H1 (cell line): Measurements from ENCODE around the gene RNF135. TPM values are rescaled to one million over a fixed set of nuclear protein-coding genes. Genes with fewer than 3 reads are reported as not detected.

Experiments used
- CTCF ChIA-PET: fragments of 300-600 bp; sonication (Branson Sonifier 250); formaldehyde crosslinking; loops from one replicate; lab custom pipeline; 2021; ENCODE audit not compliant: partially characterized antibody; lab: Charles Lee
- POLR2A ChIA-PET: fragments of 300-600 bp; sonication (Branson Sonifier 250); formaldehyde crosslinking; loops from one replicate; lab custom pipeline; 2021; ENCODE audit warnings: inconsistent platforms; ENCODE audit not compliant: partially characterized antibody; lab: Charles Lee
- DNase-seq, 2 experiments: peaks; one replicate each; pipeline versions ENCODE4 v3.0.0 to v3.0.0-alpha.2; 2010 to 2022; ENCODE audit warnings: low spot score in 2 of 2, low read depth in 1 of 2, mixed read lengths in 1 of 2
- FAIRE-seq: peaks from 2 replicates; lab custom pipeline; 2011; peaks lifted over from hg19 to GRCh38; lab: Jason Lieb, UNC
- H2AFZ ChIP-seq: 2 replicates; pipeline ENCODE4 v1.8.1; 2012; ENCODE audit warnings: low read length, inconsistent platforms
- H2AK5ac ChIP-seq: 2 replicates; pipeline ENCODE4 v1.6.1; 2013; ENCODE audit warnings: low read depth, low read length
- H2BK120ac ChIP-seq: replicated peaks from 2 replicates; pipeline ENCODE3; 2013; ENCODE audit warnings: low read depth, low read length, inconsistent platforms
- H2BK12ac ChIP-seq: 2 replicates; pipeline ENCODE4 v1.6.1; 2013; ENCODE audit warnings: low read depth, low read length
- H2BK15ac ChIP-seq: 2 replicates; pipeline ENCODE4 v1.6.1; 2013; ENCODE audit warnings: low read length
- H2BK20ac ChIP-seq: 2 replicates; pipeline ENCODE4 v1.6.1; 2013; ENCODE audit warnings: low read length
- H2BK5ac ChIP-seq: 2 replicates; pipeline ENCODE4 v1.6.1; 2013; ENCODE audit warnings: low read depth, low read length
- H3K14ac ChIP-seq: 2 replicates; pipeline ENCODE4 v1.6.1; 2013; ENCODE audit warnings: inconsistent platforms; ENCODE audit not compliant: insufficient read length
- H3K18ac ChIP-seq: 2 replicates; pipeline ENCODE4 v1.6.1; 2013; ENCODE audit warnings: low read length; ENCODE audit errors: extremely low read depth
- H3K23ac ChIP-seq: 2 replicates; pipeline ENCODE4 v1.6.1; 2013; ENCODE audit warnings: inconsistent platforms; ENCODE audit not compliant: insufficient read length
- H3K23me2 ChIP-seq: 2 replicates; pipeline ENCODE4 v1.6.1; 2013; ENCODE audit warnings: low read depth, low read length
- H3K27ac ChIP-seq: 2 replicates; pipeline ENCODE4 v1.6.1; 2011; ENCODE audit warnings: low read depth, low read length, inconsistent platforms
- H3K27me3 ChIP-seq, 4 experiments: replicated peaks in 1 of 4; 1 replicate in 1 of 4; 2 replicates in 3 of 4; pipeline versions ENCODE4 v1.6.1 to v1.8.1; 2011 to 2013; ENCODE audit warnings: low read length in 3 of 4, mild to moderate bottlenecking in 3 of 4, inconsistent platforms in 2 of 4, mixed read lengths in 2 of 4, moderate library complexity in 1 of 4; ENCODE audit not compliant: control insufficient read depth in 3 of 4, insufficient read depth in 3 of 4; ENCODE audit errors: extremely low read depth in 1 of 4
- H3K36me3 ChIP-seq, 4 experiments: 2 replicates each; pipeline versions ENCODE4 v1.6.1 to v1.8.1; 2011 to 2013; ENCODE audit warnings: mild to moderate bottlenecking in 4 of 4, low read length in 3 of 4, moderate library complexity in 2 of 4, control low read depth in 1 of 4, inconsistent platforms in 1 of 4; ENCODE audit not compliant: insufficient read depth in 4 of 4, control insufficient read depth in 2 of 4
- H3K4ac ChIP-seq: replicated peaks from 2 replicates; pipeline ENCODE3; 2013; ENCODE audit warnings: low read length, low read depth, mixed read lengths, inconsistent platforms; ENCODE audit not compliant: insufficient read length
- H3K4me1 ChIP-seq, 4 experiments: replicated peaks in 1 of 4; 1 replicate in 1 of 4; 2 replicates in 3 of 4; pipeline versions ENCODE4 v1.6.1 to v1.8.1; 2011 to 2013; ENCODE audit warnings: low read length in 3 of 4, inconsistent platforms in 2 of 4, mixed read lengths in 1 of 4; ENCODE audit not compliant: insufficient read depth in 4 of 4, control insufficient read depth in 3 of 4
- H3K4me2 ChIP-seq, 2 experiments: 2 replicates each; pipeline versions ENCODE4 v1.6.1 to v1.8.1; 2011 to 2013; ENCODE audit warnings: low read depth in 2 of 2, low read length in 2 of 2, control low read depth in 1 of 2, inconsistent platforms in 1 of 2, mild to moderate bottlenecking in 1 of 2; ENCODE audit not compliant: insufficient read depth in 1 of 2
- H3K4me3 ChIP-seq, 4 experiments: fragments of 200-600, 300-600 bp in 1 of 4; sonication (generic), shearing (Covaris generic), sonication (Bioruptor Twin) in 1 of 4; 2 replicates each; pipeline versions ENCODE4 v1.5.1 to v1.8.1; 2011 to 2016; ENCODE audit warnings: low read length in 4 of 4, low read depth in 3 of 4, control low read depth in 2 of 4, inconsistent platforms in 2 of 4, mild to moderate bottlenecking in 2 of 4, mixed read lengths in 1 of 4, moderate library complexity in 1 of 4; ENCODE audit not compliant: insufficient read depth in 2 of 4; ENCODE audit errors: extremely low read depth in 1 of 4
- H3K56ac ChIP-seq: replicated peaks from 2 replicates; pipeline ENCODE3; 2013; ENCODE audit warnings: low read depth, mild to moderate bottlenecking, mixed read lengths, low read length, inconsistent platforms; ENCODE audit not compliant: insufficient read length
- H3K79me1 ChIP-seq: 2 replicates; pipeline ENCODE4 v1.6.1; 2013; ENCODE audit warnings: low read depth, low read length, control low read depth
- H3K79me2 ChIP-seq, 2 experiments: 2 replicates each; pipeline versions ENCODE4 v1.6.1 to v1.8.1; 2012 to 2013; ENCODE audit warnings: low read length in 2 of 2, mild to moderate bottlenecking in 2 of 2, inconsistent platforms in 1 of 2; ENCODE audit not compliant: insufficient read depth in 2 of 2, control insufficient read depth in 1 of 2
- H3K9ac ChIP-seq, 4 experiments: replicated peaks in 1 of 4; 1 replicate in 1 of 4; 2 replicates in 3 of 4; pipeline versions ENCODE4 v1.6.1 to v1.8.1; 2011 to 2013; ENCODE audit warnings: low read depth in 3 of 4, low read length in 3 of 4, control low read depth in 2 of 4, mild to moderate bottlenecking in 2 of 4, moderate library complexity in 2 of 4, inconsistent platforms in 1 of 4; ENCODE audit errors: extremely low read depth in 1 of 4
- H3K9me3 ChIP-seq, 2 experiments: 2 replicates each; pipeline versions ENCODE4 v1.6.1 to v1.8.1; 2012 to 2013; ENCODE audit warnings: mild to moderate bottlenecking in 2 of 2, moderate library complexity in 2 of 2, control low read depth in 1 of 2, inconsistent platforms in 1 of 2, low read depth in 1 of 2, low read length in 1 of 2, mixed read lengths in 1 of 2; ENCODE audit not compliant: insufficient read depth in 2 of 2
- H4K20me1 ChIP-seq, 2 experiments: replicated peaks in 1 of 2; 2 replicates each; pipeline versions ENCODE3 to v1.8.1; 2011 to 2013; ENCODE audit warnings: inconsistent platforms in 2 of 2, low read length in 2 of 2, mild to moderate bottlenecking in 1 of 2; ENCODE audit not compliant: insufficient read depth in 2 of 2, control insufficient read depth in 1 of 2
- H4K5ac ChIP-seq: 2 replicates; pipeline ENCODE4 v1.6.1; 2013; ENCODE audit warnings: low read length, low read depth, mixed read lengths, inconsistent platforms; ENCODE audit not compliant: insufficient read length
- H4K8ac ChIP-seq: 2 replicates; pipeline ENCODE4 v1.8.0; 2013; ENCODE audit warnings: mild to moderate bottlenecking, moderate library complexity, low read length, inconsistent platforms; ENCODE audit not compliant: insufficient read depth; ENCODE audit errors: extremely low read depth
- H4K91ac ChIP-seq: replicated peaks from 2 replicates; pipeline ENCODE3; 2013; ENCODE audit warnings: low read length, mixed read lengths, inconsistent platforms; ENCODE audit not compliant: insufficient read length
- ASH2L ChIP-seq: fragments of 200-600, 300-600 bp; sonication (generic); IDR thresholded peaks from one replicate; pipeline ENCODE4 v1.7.1; 2017; ENCODE audit warnings: low read length
- EGR1 ChIP-seq: IDR thresholded peaks from 2 replicates; pipeline ENCODE4 v1.6.1; 2011; ENCODE audit warnings: low read depth, low read length, borderline replicate concordance
- EZH2 ChIP-seq: fragments of 200-600 bp; sonication (generic); IDR thresholded peaks from 2 replicates; pipeline ENCODE4 v1.7.1; 2012; ENCODE audit warnings: low read depth, mild to moderate bottlenecking, moderate library complexity, low read length, inconsistent platforms; ENCODE audit not compliant: severe bottlenecking
- FOSL1 ChIP-seq: IDR thresholded peaks from 2 replicates; pipeline ENCODE4 v1.6.1; 2011; ENCODE audit warnings: mild to moderate bottlenecking, low read depth, low read length, moderate library complexity; ENCODE audit not compliant: insufficient read depth
- GABPA ChIP-seq: IDR thresholded peaks from 2 replicates; pipeline ENCODE4 v1.6.1; 2011; ENCODE audit warnings: mild to moderate bottlenecking, low read length, moderate library complexity, borderline replicate concordance; ENCODE audit not compliant: insufficient read depth
- HDAC2 ChIP-seq, 2 experiments: fragments of 300-600 bp in 1 of 2; sonication (generic) in 1 of 2; IDR thresholded peaks; 2 replicates each; pipeline ENCODE4 v1.6.1; 2011 to 2012; ENCODE audit warnings: low read depth in 2 of 2, low read length in 2 of 2, mild to moderate bottlenecking in 2 of 2, moderate library complexity in 2 of 2, borderline replicate concordance in 1 of 2, inconsistent platforms in 1 of 2
- JUND ChIP-seq: IDR thresholded peaks from 2 replicates; pipeline ENCODE4 v1.6.1; 2011; ENCODE audit warnings: mild to moderate bottlenecking, improper control_type of control experiment, low read length
- PHF8 ChIP-seq: fragments of 200-600 bp; sonication (generic); conservative IDR thresholded peaks from 2 replicates; pipeline ENCODE4 v1.7.1; 2012; ENCODE audit warnings: low read depth, mild to moderate bottlenecking, inconsistent platforms, low read length, moderate library complexity
- POLR2AphosphoS5 ChIP-seq: IDR thresholded peaks from 2 replicates; pipeline ENCODE4 v1.6.1; 2011; ENCODE audit warnings: low read depth, low read length
- POU5F1 ChIP-seq: IDR thresholded peaks from 2 replicates; pipeline ENCODE4 v1.6.1; 2011; ENCODE audit warnings: low read depth, mild to moderate bottlenecking, low read length, moderate library complexity
- RFX5 ChIP-seq: IDR thresholded peaks from 2 replicates; pipeline ENCODE4 v1.6.1; 2011; ENCODE audit warnings: low read depth, low read length, improper control_type of control experiment, borderline replicate concordance
- RNF2 ChIP-seq: fragments of 200-900, 300-1000 bp; sonication (generic); IDR thresholded peaks from 2 replicates; pipeline ENCODE4 v1.7.1; 2016; ENCODE audit warnings: borderline replicate concordance, low read depth, mild to moderate bottlenecking, antibody characterized with exemption, low read length; ENCODE audit not compliant: poor library complexity, severe bottlenecking; ENCODE audit errors: missing control alignments
- TBP ChIP-seq: IDR thresholded peaks from 2 replicates; pipeline ENCODE4 v1.6.1; 2011; ENCODE audit warnings: low read depth, low read length, improper control_type of control experiment
- TEAD4 ChIP-seq: IDR thresholded peaks from 2 replicates; pipeline ENCODE4 v1.6.1; 2012; ENCODE audit warnings: low read depth, low read length, inconsistent platforms, mixed read lengths
- WGBS, 2 experiments: shearing (Covaris generic) in 1 of 2; methylation state at CpG; one replicate each; pipeline versions ENCODE4 v1.1.6 to v1.1.7; 2013 to 2015; ENCODE audit warnings: low lambda C conversion rate in 2 of 2, mixed read lengths in 2 of 2, inconsistent platforms in 1 of 2, low coverage in 1 of 2, missing lambda C conversion rate in 1 of 2; ENCODE audit not compliant: insufficient replicate concordance in 2 of 2, insufficient coverage in 1 of 2, insufficient read length in 1 of 2; ENCODE audit errors: extremely low coverage in 1 of 2, missing lambda C conversion rate in 1 of 2; 5-methylcytosine and 5-hydroxymethylcytosine counted together
- polyA plus RNA-seq, 7 experiments: library from polyadenylated mRNA; depleted of rRNA in 3 of 7; stranded (reverse) in 5 of 7; unstranded in 2 of 7; fragments of >200 nt in 5 of 7; fragments of 200-250 nt in 2 of 7; gene quantifications; 1 replicate in 5 of 7; 2 replicates in 1 of 7; 4 replicates in 1 of 7; pipeline versions ENCODE4 v1.2.1 to v1.2.3, GENCODE V29; 2011 to 2013; ENCODE audit warnings: missing spikeins in 2 of 7, mixed read lengths in 2 of 7
- total RNA-seq: library from RNA; stranded (reverse); fragmentation: NEBNext Ultra II Directional; extraction: Animal tissue kit (Norgen Biotek cat#: 25700); gene quantifications from 2 replicates; pipeline ENCODE4 v1.2.1, GENCODE V29; 2021

Gene RNF135
- total and polyA plus RNA-seq, 2 of the 8 experiments (the other 6 are each of a cell fraction or from before 2014, with no cell fraction given), result 8.8 to 9.0 TPM

DNA sequence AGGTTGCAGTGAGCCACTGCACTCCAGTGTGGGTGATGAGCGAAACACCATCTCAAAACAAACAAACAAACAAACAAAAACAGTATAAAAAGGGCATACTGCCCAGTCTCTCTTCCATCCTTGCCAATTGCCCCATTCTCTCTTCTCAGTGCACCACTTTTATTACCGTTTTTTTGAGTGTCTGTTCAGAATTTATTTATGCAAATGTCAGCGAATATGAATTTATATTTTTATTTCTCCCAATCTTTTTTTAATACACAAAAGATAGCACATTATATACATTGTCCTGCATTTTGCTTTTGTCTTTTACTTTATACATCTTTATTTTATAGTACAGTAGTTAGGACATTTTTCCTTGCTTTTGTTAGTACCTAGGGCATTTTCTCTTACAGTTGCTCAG, 19.6 kb downstream of the RNF135 start:
- Histone ChIP-seq H3K23me2 (no peaks in the 10 kb centered on the region), H2BK5ac (no peak overlapping the region), H3K4ac (no peak overlapping the region), H4K91ac (no peak overlapping the region), H3K79me1 (no peaks in the 10 kb centered on the region), H3K18ac (no peak overlapping the region), H3K36me3 (no peaks in the 10 kb centered on the region), H3K79me2 (no peaks in the 10 kb centered on the region), H4K20me1 (peaks cover 0 to 1% of the 10 kb centered on the region in 2 experiments), H3K4me2 (no peak overlapping the region), H2AK5ac (no peak overlapping the region), H4K5ac (no peak overlapping the region), H4K8ac (no peak overlapping the region), H2AFZ (no peak overlapping the region), H2BK20ac (no peak overlapping the region), H3K23ac (no peak overlapping the region), H3K4me1 (no peaks in the 10 kb centered on the region), H3K9ac (no peak overlapping the region), H3K27me3 (no peaks in the 10 kb centered on the region), H2BK12ac (no peak overlapping the region), H2BK120ac (no peak overlapping the region), H3K56ac (no peak overlapping the region), H3K27ac (no peak overlapping the region), H3K14ac (no peak overlapping the region), H3K9me3 (no peaks in the 10 kb centered on the region), H2BK15ac (no peak overlapping the region), H3K4me3 (no peak overlapping the region)
- DNase-seq (no peak), FAIRE-seq (no peak)
- ChIA-PET POLR2A (no interaction called here), CTCF (no interaction called here)
- WGBS, 2 experiments, result 85% methylated on average over 3 of the region's 3 CpGs; no CpG with 5 or more reads in 1 of the 2 experiments
- TF ChIP-seq FOSL1, result no peak
- TF ChIP-seq POU5F1, result no peak
- no peak for TF ChIP-seq RNF2
- no peak for TF ChIP-seq PHF8
- no peak for TF ChIP-seq POLR2AphosphoS5
- no peak for TF ChIP-seq JUND
- TF ChIP-seq EZH2, result no peak
- no peak for TF ChIP-seq ASH2L
- no peak for TF ChIP-seq RFX5
- no peak for TF ChIP-seq TBP
- TF ChIP-seq HDAC2 (IDR thresholded peaks at IDR 0.05; ENCODE audit: borderline replicate concordance in 1 of 2, low read depth in 2 of 2, low read length in 2 of 2), result no peak
- no peak for TF ChIP-seq TEAD4
- TF ChIP-seq GABPA, result no peak
- no peak for TF ChIP-seq EGR1
